NB4 (cell line): ENCODE measurements around the gene CHPF.
A peak's percentile ranks its signal among the peaks of the same experiment; 100 is the strongest.

Experiments used
- DNase-seq: peaks from one replicate; pipeline ENCODE4 v3.0.0; 2010; ENCODE audit warnings: low read depth
- H3K4me3 ChIP-seq: one replicate; pipeline ENCODE4 v1.5.1; 2011; ENCODE audit warnings: mild to moderate bottlenecking, low read depth, low read length, moderate library complexity
- CTCF ChIP-seq: IDR thresholded peaks from one replicate; pipeline ENCODE4 v1.5.1; 2012; ENCODE audit warnings: low read depth, low read length
- MAX ChIP-seq: IDR thresholded peaks from 2 replicates; pipeline ENCODE4 v1.6.1; 2011; ENCODE audit warnings: low read depth, low read length
- MYC ChIP-seq: IDR thresholded peaks from 2 replicates; pipeline ENCODE4 v1.6.1; 2011; ENCODE audit warnings: low read depth, low read length
- POLR2A ChIP-seq: IDR thresholded peaks from 2 replicates; pipeline ENCODE4 v1.6.1; 2011; ENCODE audit warnings: mild to moderate bottlenecking; ENCODE audit not compliant: insufficient read length; ENCODE audit errors: extremely low read depth

CHPF gene

GRCh38 chr2:219527076-219527394, 16.6 kb downstream of the CHPF start:
- TF ChIP-seq MYC: no peak
- no peak for TF ChIP-seq MAX
- TF ChIP-seq CTCF: no peak
- TF ChIP-seq POLR2A: no peak
- H3K4me3 ChIP-seq: no peak overlapping the region
- DNase-seq: no peak

GRCh38 chr2:219526320-219527075, 17.1 kb downstream of the CHPF start:
- TF ChIP-seq CTCF (no peak), MYC (no peak), MAX (no peak), POLR2A (no peak)
- DNase-seq: no peak

GRCh38 chr2:219525533-219526232, 17.9 kb downstream of the CHPF start:
- DNase-seq: no peak
- H3K4me3 ChIP-seq: no peak overlapping the region
- no peak for TF ChIP-seq POLR2A
- TF ChIP-seq MAX: no peak
- no peak for TF ChIP-seq MYC
- no peak for TF ChIP-seq CTCF

More at GRCh38 chr2:219526320-219527075, 17.1 kb downstream of the CHPF start:
- H3K4me3 ChIP-seq: no peak overlapping the region

GRCh38 chr2:219524817-219525216, 18.8 kb downstream of the CHPF start:
- TF ChIP-seq MYC (no peak), POLR2A (no peak), MAX (no peak), CTCF (no peak)
- no peak for DNase-seq
- no peak overlapping the region for H3K4me3 ChIP-seq

- no peak for TF ChIP-seq MAX
- no peak for TF ChIP-seq MYC
- peak; percentile 22 for TF ChIP-seq CTCF
- no peak overlapping the region for H3K4me3 ChIP-seq
- DNase-seq: no peak
These were observed 20.5 kb downstream of the CHPF start for GRCh38 chr2:219523031-219523671.
